HG02840 (cell line): ENCODE data around the gene WDHD1.
"Not testable (repeated sequence)": the region's sequence is repeated elsewhere in the genome, so short reads cannot be mapped to it uniquely, and the experiment has no call there.

ENCODE experiments used
- ATAC-seq: cut with Tn5 transposase; IDR thresholded peaks from one replicate; pipeline ENCODE4 v1.9.1; 2021; ENCODE audit warnings: mild to moderate bottlenecking, moderate library complexity, moderate number of reproducible peaks; ENCODE audit not compliant: unreplicated experiment, low FRiP score

Gene WDHD1

DNA sequence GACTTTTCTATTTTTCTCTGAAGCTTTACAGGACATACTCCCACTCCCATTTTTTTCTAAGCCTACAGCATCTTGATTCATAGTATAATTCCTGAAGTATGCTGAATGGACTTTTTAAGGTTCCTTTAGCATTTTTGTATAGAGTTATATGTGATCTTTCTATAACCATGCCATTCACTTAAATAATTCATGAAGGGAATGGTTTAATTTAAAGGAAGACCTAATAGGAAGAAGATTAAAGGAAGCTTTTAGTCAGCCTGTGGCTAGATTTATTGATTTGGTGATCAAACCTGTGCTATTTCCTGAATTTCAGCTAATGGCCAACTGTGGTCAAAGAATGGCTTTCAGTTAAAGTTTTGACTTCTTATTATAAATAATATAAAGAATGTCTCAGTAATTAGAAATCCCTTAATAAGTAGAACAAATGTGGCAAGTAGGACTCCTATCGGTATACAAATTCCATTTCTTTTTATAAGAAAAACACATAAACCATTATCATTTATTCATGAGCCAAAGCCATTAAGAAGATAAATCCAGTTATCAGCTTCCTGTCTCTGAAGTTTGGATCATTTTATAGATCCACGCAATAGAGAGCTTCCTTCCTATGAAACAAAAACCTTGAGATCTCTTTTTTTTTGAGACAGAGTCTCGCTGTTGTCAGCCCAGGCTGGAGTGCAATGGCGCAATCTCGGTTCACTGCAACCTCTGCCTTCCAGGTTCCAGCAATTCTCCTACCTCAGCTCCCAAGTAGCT is 20.6 kb upstream of the WDHD1 start:
- no peak for ATAC-seq

DNA sequence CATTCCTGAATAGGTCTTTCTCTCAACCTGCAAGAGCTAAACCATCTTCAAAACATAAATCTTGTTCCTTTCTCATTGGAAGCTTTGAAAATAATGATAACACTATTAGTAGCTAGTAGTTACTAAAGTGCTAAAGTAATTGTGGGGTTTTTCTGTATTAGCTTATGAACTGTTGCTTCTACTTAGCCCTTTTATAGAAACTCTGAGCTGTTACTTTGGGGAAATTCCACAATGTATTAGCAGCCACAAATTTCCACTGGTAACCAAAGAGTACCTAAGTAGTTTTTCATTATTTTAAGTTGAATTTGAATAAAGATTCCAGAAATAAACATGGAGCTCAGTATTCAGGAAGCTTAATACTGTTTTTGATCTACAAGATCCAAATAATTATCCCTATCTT is 18.2 kb upstream of the WDHD1 start:
- no peak for ATAC-seq

DNA sequence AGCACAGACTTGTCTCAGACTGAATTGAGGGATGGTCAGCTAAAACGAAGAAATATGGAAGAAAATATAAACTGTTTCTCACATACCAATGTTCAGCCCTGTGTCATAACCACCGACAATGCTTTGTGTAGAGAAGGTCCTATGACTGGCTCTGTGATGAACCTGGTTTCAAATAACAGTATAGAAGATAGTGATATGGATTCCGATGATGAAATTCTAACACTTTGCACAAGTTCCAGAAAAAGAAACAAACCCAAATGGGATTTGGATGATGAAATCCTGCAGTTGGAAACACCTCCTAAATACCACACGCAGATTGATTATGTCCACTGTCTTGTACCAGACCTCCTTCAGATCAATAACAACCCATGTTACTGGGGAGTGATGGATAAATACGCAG is 16.6 kb upstream of the WDHD1 start:
- ATAC-seq = no peak

DNA sequence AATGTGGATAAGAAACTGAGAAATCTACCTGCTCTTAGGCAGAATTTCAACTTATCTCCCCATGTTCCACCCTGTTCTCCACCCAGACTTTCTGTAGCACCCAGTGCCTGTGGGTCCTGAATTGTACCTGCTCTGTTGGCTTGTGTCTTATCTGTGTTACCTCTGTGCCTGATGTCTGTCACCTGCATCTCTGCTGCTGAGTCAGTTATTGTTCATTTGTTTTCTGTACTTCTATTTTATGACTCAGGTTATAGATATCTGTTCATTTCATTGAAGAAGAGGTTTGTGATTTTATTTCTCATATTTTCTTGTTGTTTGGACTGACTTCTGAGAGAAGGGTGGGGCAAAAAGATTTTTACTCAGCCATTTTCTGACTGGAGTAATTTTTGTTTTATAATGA is 11.8 kb upstream of the WDHD1 start:
- no peak for ATAC-seq

DNA sequence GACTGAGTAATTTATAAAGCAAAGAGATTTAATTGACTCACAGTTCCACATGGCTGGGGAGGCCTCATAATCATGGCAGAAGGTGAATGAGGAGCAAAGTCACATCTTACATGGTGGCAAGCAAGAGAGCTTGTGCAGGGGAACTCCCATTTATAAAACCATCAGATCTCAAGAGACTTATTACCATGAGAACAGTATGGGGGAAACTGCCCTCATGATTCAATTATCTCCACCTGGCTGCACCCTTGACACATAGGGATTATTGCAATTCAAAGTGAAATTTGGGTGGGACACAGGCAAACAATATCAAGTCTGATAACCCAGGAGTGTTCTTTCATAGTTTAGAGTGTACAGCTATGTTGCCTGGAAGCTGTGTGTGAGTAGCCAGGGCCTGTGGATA is 11.1 kb upstream of the WDHD1 start:
- not testable (repeated sequence) for ATAC-seq

DNA sequence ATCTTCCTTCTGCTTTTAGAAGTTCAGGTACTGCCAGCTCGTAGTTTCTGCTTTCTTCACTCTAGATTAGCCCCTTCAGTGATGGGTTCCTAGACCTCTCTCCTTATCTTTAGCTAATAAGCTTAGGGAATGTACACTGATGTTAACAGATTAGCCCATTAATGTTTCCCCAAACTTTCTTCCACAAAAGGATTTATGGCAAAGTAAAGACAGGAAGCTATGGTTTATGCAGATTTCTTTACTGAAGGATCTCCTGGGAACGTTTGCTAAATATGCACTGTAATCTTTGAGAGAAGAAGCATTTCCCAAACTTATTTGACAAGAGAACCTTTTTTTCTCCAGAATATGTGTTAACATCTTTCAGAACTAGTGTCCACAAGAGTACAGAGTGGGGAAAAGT is 4.3 kb upstream of the WDHD1 start:
- ATAC-seq = no peak

DNA sequence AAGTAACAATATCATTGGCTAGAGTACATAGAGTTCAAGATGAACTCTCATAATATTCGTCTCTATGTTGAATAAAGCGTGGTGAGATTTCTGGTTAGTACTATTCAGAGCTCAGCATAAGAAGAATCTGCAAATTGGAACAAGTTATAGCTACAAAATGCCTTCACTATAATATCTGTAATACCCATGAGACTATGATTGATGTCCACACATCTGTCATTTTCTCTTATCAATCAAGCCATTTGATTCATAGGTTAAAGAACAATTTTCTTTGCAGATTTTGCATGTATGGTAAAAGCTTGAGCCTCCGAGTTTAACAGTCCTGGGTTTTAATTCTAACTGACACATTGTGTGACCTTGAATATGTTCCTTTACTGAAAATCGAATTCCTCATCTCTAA is 1.6 kb upstream of the WDHD1 start:
- ATAC-seq = no peak

- ATAC-seq = no peak
Measured at GRCh38 chr14:55028066-55028465, 1.2 kb upstream of the WDHD1 start.

DNA sequence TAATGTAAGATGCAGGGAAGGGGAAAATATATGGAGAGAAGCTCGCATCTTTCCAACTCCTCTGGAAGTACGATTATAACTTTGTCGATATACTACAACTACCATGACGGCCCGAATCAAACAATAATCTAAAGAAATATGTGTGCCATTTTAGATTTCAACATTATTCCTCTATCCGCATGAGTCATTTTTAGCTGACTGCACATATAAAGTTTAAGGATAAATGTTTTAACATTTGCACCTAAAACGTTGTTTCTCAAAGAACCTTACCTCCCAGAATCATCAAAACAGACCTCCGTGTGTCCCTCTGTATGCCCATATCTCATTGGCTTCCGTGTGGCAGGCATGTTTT is 482 bp downstream of the WDHD1 start:
- no peak for ATAC-seq

DNA sequence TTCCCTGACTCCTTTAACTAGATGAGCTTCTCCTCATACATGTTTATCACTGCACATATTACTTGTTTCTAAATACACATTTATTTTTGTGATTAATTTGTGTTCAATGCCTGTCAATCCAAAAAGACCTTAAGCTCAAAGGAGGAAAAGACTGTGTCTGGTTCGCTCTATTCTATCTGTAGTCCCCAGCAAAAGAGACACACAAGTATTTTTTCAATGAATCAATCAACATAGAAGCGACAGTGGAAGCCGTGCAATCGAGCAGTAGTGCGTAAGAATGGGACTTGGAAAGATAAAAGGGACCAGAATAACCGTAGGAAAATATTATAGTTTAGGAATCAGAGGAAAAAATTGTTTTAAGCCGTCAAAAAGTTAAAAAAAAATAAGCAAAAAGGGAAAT is 951 bp downstream of the WDHD1 start:
- ATAC-seq = no peak

DNA sequence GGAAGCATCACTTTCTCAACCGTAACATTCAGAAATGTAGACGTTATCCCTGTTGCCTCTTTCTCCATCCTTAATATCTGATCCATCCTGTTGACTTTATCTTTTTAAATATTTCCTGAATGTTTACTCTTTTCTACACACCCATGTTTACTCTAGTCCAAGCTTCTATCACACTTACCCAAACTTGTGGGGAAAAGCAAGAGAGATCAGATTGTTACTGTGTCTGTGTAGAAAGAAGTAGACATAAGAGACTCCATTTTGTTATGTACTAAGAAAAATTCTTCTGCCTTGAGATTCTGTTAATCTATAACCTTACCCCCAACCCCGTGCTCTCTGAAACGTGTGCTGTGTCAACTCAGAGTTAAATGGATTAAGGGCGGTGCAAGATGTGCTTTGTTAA is 2.5 kb downstream of the WDHD1 start:
- ATAC-seq = not testable (repeated sequence)

DNA sequence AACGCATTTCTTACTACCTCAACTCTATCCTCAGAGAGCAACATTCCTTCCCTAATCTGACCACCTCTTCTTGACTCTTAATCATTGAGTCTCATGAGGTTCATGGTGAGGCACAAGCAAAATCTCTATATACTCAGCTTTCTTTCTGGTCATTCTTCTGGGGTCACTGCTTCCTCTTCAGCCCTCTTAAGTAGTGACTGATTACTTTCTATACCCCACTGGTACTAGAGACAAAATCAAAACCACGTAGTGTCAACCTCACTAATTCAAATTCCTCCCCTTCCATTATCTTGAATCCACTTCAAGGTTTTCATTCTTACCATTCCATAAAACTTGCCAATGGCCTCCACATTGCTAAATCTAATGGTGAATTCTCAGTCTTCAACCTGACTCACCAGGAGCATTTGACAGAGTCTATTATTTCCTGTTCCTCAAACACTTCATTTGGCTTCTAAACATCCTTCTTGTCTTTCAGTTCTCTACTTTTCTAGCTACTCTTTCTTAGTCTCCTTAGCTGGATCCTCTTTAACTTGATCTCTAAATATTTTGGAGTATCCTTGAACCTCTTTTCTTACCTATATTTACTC is 6.8 kb downstream of the WDHD1 start:
- no peak for ATAC-seq

- no peak for ATAC-seq
Measured at GRCh38 chr14:55015006-55015405, 11.9 kb downstream of the WDHD1 start.

DNA sequence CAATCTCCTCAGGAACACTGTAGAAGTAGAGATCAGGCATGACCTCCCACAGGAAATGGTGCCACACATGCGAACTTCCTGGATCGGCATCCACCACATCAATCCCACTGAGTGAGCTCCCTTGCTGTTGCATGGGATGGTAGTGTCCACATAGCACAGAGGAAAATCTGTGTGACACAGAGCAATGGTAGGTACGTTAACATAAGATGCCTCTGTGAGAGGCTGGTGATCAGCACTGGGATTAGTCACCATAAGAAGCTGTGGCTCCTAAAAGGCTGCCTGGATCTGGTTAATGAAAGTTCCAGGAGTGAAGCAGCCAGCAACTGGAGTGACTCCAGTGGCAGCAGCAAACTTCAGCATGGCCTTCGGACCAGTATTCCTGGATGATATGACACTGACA is 21.8 kb downstream of the WDHD1 start:
- ATAC-seq = no peak

DNA sequence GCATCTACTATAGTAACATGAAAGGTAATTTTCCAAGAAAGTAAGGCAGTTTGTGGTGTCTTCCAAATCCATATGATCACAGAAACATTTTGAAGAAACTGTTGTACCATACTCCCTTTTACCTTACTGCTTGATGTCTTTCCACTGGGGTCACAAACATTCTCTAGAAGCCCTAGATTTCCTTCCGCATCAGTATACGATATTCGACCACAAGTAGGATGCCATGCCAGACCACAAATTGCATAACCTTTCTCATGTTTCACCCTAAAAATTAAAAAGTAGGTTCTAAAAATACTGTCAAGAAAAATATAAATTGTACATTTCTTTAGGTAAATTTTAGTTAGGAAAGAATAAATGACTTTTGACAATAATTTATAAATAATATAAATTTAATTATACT is 26.5 kb downstream of the WDHD1 start:
- no peak for ATAC-seq

- no peak for ATAC-seq
Measured at GRCh38 chr14:54985156-54985555, 41.7 kb downstream of the WDHD1 start.

GRCh38 chr14:54981698-54982097 is 45.2 kb downstream of the WDHD1 start:
- no peak for ATAC-seq

- ATAC-seq = no peak
Measured at GRCh38 chr14:54979039-54979438, 47.9 kb downstream of the WDHD1 start.

GRCh38 chr14:54976316-54976715 is 50.6 kb downstream of the WDHD1 start:
- ATAC-seq = no peak

- ATAC-seq = no peak
Measured at GRCh38 chr14:54975856-54976255, 51.0 kb downstream of the WDHD1 start.

DNA sequence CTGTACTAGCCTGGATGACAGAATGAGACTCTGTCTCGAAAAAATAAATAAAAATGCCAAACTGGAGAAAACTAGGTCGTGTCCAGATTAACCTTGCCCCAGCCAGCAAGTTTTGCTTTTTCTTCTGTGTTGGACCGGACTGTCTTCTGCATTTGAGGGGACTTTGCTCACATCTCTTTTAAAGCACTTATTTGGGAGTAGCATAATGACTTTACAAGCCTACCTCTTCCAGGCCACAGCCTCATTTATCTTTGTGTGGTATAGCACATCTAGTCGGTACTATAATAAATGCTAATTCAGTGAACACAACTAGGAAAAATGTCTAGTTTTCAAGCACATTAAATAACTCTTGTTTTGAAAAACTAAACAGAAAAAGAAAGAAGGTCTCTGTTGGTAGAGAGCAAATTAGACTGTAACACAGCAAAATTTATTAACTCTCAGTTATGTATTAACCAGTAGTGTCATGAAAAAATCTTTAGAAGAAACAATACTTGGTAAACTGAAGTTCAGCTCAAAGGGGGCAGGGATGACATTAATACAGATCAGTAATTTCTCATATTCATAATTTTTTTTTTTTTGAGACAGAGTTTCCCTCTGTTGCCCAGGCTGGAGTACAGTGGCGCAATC is 52.0 kb downstream of the WDHD1 start:
- no peak for ATAC-seq

GRCh38 chr14:54967496-54967895 is 59.4 kb downstream of the WDHD1 start:
- no peak for ATAC-seq
